ENCODE measurements around the gene ALG3. TPM values are rescaled to one million over a fixed set of nuclear protein-coding genes. Genes with fewer than 3 reads are reported as not detected.

ALG3 gene
- total RNA-seq, 1 experiment from 2014 or later = 95.1 TPM

GRCh38 chr3:184289426-184289938 lies 40.7 kb upstream of the ALG3 start:
- Histone ChIP-seq H2AFZ (no peak overlapping the region), H3K4me3 (no peak overlapping the region), H3K27ac (no peak overlapping the region), H3K4me1 (replicated peaks; ENCODE audit: insufficient read depth) (no peaks in the 10 kb centered on the region), H3K9me2 (ENCODE audit: insufficient read depth) (no peaks in the 10 kb centered on the region), H3K36me3 (ENCODE audit: low read depth) (no peaks in the 10 kb centered on the region), H3F3A (ENCODE audit: insufficient read depth, low read depth) (no peaks in the 10 kb centered on the region), H3K4me2 (no peak overlapping the region), H4K20me1 (ENCODE audit: insufficient read depth) (no peaks in the 10 kb centered on the region), H3K79me2 (ENCODE audit: low read depth) (no peaks in the 10 kb centered on the region), H3K27me3 (ENCODE audit: insufficient read depth, low read depth) (no peaks in the 10 kb centered on the region; the same call in 1 of the 2 replicates), H3K9me3 (ENCODE audit: insufficient read depth, low read depth) (no peaks in the 10 kb centered on the region)
- POLR2A ChIA-PET (ENCODE audit: unreplicated experiment) = no interaction called here
- CTCF ChIA-PET = interaction anchor here (0.5 to 1.3 kb wide), 4 partner anchors 64 to 394 kb away, joined by 3 to 10 read pairs (median 6); no protein-coding TSS in a partner anchor
- TF ChIP-seq CTCF (conservative IDR thresholded peaks at IDR 0.05) = peak; percentile 81
- no peak for TF ChIP-seq EZH2 (IDR thresholded peaks at IDR 0.05; ENCODE audit: low read depth)
- peak; percentile 63 to 75 for DNase-seq
- BruUV-seq (replicated peaks) = no TSS peak
- intact Hi-C loops (cut with micrococcal nuclease; ENCODE audit: unreplicated experiment) = loop anchor here (1.0 to 10.0 kb wide), 9 partner anchors 39 to 1167 kb away; partner anchors contain the start of gene MAP6D1

GRCh38 chr3:184284696-184285095 lies 35.9 kb upstream of the ALG3 start:
- no peak overlapping the region for H2AFZ ChIP-seq
- H3F3A ChIP-seq (ENCODE audit: insufficient read depth, low read depth) = no peaks in the 10 kb centered on the region
- no TSS peak for BruUV-seq (replicated peaks)
- no peak overlapping the region for H3K4me2 ChIP-seq
- H3K4me1 ChIP-seq (replicated peaks; ENCODE audit: insufficient read depth) = no peaks in the 10 kb centered on the region
- TF ChIP-seq CTCF (conservative IDR thresholded peaks at IDR 0.05) (peak; percentile 72), EZH2 (IDR thresholded peaks at IDR 0.05; ENCODE audit: low read depth) (no peak)
- peak; percentile 67 for DNase-seq
- ChIA-PET CTCF (interaction anchor here (0.7 to 1.6 kb wide), 2 partner anchors 36 to 389 kb away, joined by 5 to 12 read pairs; partner anchors contain the start of gene ALG3), POLR2A (ENCODE audit: unreplicated experiment) (no interaction called here)
- intact Hi-C loops (cut with micrococcal nuclease; ENCODE audit: unreplicated experiment) = loop anchor here (1.0 to 10.0 kb wide), 4 partner anchors 139 to 820 kb away; partner anchors contain the start of gene MAP6D1
- H4K20me1 ChIP-seq (ENCODE audit: insufficient read depth) = no peaks in the 10 kb centered on the region
- H3K4me3 ChIP-seq = no peak overlapping the region
- no peak overlapping the region for H3K27ac ChIP-seq
- no peaks in the 10 kb centered on the region for H3K79me2 ChIP-seq (ENCODE audit: low read depth)
- H3K9me2 ChIP-seq (ENCODE audit: insufficient read depth) = no peaks in the 10 kb centered on the region
- H3K9me3 ChIP-seq (ENCODE audit: insufficient read depth, low read depth) = no peaks in the 10 kb centered on the region
- H3K27me3 ChIP-seq (ENCODE audit: insufficient read depth, low read depth) = peaks cover 13% of the 10 kb centered on the region; the same call in 1 of the 2 replicates
- H3K36me3 ChIP-seq (ENCODE audit: low read depth) = no peaks in the 10 kb centered on the region

GRCh38 chr3:184283681-184284080 lies 34.9 kb upstream of the ALG3 start:
- H4K20me1 ChIP-seq (ENCODE audit: insufficient read depth) = no peaks in the 10 kb centered on the region
- no peaks in the 10 kb centered on the region for H3F3A ChIP-seq (ENCODE audit: insufficient read depth, low read depth)
- no peaks in the 10 kb centered on the region for H3K9me2 ChIP-seq (ENCODE audit: insufficient read depth)
- peaks cover 21% of the 10 kb centered on the region; the same call in 1 of the 2 replicates for H3K27me3 ChIP-seq (ENCODE audit: insufficient read depth, low read depth)
- no peak overlapping the region for H2AFZ ChIP-seq
- TF ChIP-seq EZH2 (IDR thresholded peaks at IDR 0.05; ENCODE audit: low read depth) (no peak), CTCF (conservative IDR thresholded peaks at IDR 0.05) (no peak)
- H3K79me2 ChIP-seq (ENCODE audit: low read depth) = no peaks in the 10 kb centered on the region
- no peaks in the 10 kb centered on the region for H3K9me3 ChIP-seq (ENCODE audit: insufficient read depth, low read depth)
- H3K4me3 ChIP-seq = no peak overlapping the region
- H3K4me2 ChIP-seq = no peak overlapping the region
- POLR2A ChIA-PET (ENCODE audit: unreplicated experiment) = interaction anchor here (0.6 kb wide), 1 partner anchor 1077 kb away, joined by 3 read pairs; no protein-coding TSS in a partner anchor
- H3K4me1 ChIP-seq (replicated peaks; ENCODE audit: insufficient read depth) = no peaks in the 10 kb centered on the region
- BruUV-seq (replicated peaks) = no TSS peak
- H3K36me3 ChIP-seq (ENCODE audit: low read depth) = no peaks in the 10 kb centered on the region
- intact Hi-C loops (cut with micrococcal nuclease; ENCODE audit: unreplicated experiment) = loop anchor here (1.0 to 10.0 kb wide), 2 partner anchors 138 to 819 kb away; no protein-coding TSS in a partner anchor
- no peak for DNase-seq
- CTCF ChIA-PET = interaction anchor here (0.7 to 1.6 kb wide), 2 partner anchors 120 to 388 kb away, joined by 7 to 12 read pairs; no protein-coding TSS in a partner anchor
- no peak overlapping the region for H3K27ac ChIP-seq
